ENCODE measurements around the gene CD1B.
"Not testable (repeated sequence)": the region's sequence is repeated elsewhere in the genome, so short reads cannot be mapped to it uniquely, and the experiment has no call there.

CD1B gene

DNA sequence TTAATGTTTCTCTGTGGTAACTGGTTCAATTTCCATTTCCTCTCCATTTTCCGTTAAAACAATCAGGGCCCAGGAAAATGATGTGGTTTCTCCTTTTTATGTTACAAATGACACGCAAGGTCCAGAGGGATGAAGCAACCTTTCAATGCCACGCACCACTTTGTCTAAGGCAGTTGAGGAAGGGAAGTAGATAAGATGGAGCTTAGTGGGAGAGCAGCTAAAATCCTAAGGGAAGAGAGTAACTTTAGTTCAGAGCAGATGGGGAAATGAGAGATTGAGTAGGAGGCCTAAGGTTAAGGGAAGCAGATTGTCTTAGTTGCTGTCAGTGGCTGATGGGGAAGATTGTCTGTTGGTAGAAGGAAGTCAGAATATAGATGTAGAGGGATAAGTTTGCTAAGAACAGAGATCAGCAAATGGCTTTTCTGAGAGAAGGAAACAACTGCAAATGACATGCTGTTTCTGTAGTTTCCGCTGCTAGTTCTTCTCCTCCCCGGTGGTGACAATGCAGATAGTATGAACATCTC lies 40.9 kb downstream of the CD1B start:
- no peak overlapping the region for H3K4me3 ChIP-seq (ENCODE audit: control insufficient read depth, low read depth, low read length)
- DNase-seq (ENCODE audit: low read depth): no peak
- TF ChIP-seq, protein P1, sequence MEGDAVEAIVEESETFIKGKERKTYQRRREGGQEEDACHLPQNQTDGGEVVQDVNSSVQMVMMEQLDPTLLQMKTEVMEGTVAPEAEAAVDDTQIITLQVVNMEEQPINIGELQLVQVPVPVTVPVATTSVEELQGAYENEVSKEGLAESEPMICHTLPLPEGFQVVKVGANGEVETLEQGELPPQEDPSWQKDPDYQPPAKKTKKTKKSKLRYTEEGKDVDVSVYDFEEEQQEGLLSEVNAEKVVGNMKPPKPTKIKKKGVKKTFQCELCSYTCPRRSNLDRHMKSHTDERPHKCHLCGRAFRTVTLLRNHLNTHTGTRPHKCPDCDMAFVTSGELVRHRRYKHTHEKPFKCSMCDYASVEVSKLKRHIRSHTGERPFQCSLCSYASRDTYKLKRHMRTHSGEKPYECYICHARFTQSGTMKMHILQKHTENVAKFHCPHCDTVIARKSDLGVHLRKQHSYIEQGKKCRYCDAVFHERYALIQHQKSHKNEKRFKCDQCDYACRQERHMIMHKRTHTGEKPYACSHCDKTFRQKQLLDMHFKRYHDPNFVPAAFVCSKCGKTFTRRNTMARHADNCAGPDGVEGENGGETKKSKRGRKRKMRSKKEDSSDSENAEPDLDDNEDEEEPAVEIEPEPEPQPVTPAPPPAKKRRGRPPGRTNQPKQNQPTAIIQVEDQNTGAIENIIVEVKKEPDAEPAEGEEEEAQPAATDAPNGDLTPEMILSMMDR (IDR thresholded peaks at IDR 0.05; ENCODE audit: control insufficient read depth, insufficient read depth, low read depth, low read length, missing control alignments): no peak

DNA sequence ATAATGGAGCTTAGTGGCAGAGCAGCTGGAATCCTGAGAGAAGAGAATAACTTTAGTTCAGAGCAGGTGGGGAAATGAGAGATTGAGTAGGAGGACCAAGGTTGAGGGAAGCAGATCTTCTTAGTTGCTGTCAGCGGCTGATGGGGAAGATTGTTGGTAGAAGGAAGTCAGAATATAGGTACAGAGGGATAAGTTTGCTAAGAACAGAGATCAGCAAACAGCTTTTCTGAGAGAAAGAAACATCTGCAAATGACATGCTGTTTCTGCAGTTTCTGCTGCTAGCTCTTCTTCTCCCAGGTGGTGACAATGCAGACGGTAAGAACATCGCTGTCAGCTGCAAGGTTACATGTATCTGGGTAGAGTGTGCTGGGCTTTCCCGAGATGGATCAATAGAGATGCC lies 41.5 kb downstream of the CD1B start, which contains the start of gene CD1C:
TSS of gene CD1C (plus strand) at position 113 of the 400 bp plus-strand sequence. CDS start at position 255, 142 bp downstream.
- H3K4me3 ChIP-seq (ENCODE audit: control insufficient read depth, low read depth, low read length): no peak within 1 kb of the TSS
- DNase-seq (ENCODE audit: low read depth): no peak
- TF ChIP-seq, protein P1 (IDR thresholded peaks at IDR 0.05; ENCODE audit: control insufficient read depth, insufficient read depth, low read depth, low read length, missing control alignments): no peak

DNA sequence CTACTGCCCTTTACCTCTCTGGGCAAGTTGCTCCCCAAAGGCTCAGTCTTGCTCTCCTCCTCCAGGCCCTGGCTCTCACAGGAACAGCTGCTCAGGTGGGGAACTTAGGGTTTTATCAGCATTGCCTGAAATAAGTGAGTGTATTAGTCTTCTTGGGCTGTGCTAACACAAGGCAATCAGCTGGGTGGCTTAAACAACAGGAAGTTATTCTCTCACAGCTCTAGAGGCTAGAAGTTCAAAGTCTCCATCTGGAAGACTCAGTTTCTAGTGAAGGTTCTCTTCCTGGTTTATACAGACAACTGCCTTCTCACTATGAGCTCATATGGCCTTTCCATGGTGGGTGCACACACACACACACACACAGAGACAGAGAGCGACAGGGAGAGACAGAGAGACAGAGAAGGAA lies 44.4 kb downstream of the CD1B start:
- TF ChIP-seq, protein P1 (IDR thresholded peaks at IDR 0.05; ENCODE audit: control insufficient read depth, insufficient read depth, low read depth, low read length, missing control alignments): no peak
- H3K4me3 ChIP-seq (ENCODE audit: control insufficient read depth, low read depth, low read length): no peak overlapping the region
- DNase-seq (ENCODE audit: low read depth): no peak

DNA sequence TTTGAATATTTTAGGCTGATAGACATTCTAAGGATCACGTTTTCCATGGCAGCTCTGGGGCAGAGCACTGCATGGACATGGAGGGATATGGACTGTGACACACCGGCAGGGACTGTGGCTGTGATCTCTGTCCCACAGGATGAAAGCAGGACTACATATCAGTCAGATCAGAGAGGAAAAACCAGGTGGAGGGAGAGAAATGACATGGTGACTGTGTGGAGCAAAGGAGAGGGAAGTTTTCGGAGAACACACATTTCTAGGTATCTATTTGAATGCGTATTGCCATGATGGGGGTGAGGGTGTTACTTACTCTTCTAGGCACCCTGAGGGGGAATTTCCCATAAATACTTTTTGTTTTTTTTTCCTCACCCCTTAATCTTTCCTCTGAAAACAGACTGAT lies 44.8 kb downstream of the CD1B start:
- H3K4me3 ChIP-seq (ENCODE audit: control insufficient read depth, low read depth, low read length): no peak overlapping the region
- DNase-seq (ENCODE audit: low read depth): no peak
- TF ChIP-seq, protein P1 (IDR thresholded peaks at IDR 0.05; ENCODE audit: control insufficient read depth, insufficient read depth, low read depth, low read length, missing control alignments): no peak

DNA sequence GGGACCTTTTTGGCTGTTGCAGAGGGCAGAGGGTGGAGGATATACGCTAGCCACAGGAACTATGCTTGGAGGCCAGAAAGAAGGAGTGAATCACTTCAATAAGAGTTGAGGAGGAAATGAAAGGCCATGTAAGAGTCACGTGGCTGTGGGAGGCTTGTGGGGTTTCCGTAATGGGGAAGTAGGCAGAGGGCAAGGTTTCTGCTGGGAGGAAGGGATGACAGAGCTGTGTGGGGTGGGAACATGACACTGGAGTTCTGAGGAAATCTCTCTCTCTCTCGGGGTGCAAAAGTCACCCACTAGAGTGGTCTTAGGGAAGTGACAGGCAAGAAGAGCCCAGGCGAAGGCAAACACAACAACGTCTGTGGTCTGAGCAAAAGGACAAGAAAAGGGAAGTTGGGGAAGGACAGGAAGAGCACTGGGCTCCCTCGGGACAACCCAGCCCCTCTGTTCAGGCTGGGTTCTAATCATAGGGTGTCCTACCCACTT lies 45.5 kb downstream of the CD1B start:
- DNase-seq (ENCODE audit: low read depth): no peak
- TF ChIP-seq, protein P1 (IDR thresholded peaks at IDR 0.05; ENCODE audit: control insufficient read depth, insufficient read depth, low read depth, low read length, missing control alignments): no peak
- no peak overlapping the region for H3K4me3 ChIP-seq (ENCODE audit: control insufficient read depth, low read depth, low read length)

DNA sequence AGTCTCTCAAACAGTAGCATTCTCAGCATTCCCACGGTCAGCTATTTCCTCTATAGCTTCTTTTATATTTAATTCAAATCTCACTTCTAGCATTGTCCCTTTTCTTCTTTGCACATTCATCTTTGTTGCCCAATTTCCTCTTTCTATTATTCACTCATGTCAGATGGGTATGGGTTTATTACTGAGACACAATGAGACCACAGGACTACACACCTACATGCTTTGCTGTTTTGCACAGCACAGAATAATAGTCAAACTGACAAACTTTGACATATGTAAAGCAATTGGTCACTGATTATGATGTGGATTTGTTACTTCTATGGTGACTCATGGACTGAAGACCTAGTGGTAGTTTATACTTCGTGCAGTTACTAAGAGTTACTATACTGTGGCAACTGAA lies 47.4 kb downstream of the CD1B start:
- H3K4me3 ChIP-seq (ENCODE audit: control insufficient read depth, low read depth, low read length): no peak overlapping the region
- DNase-seq (ENCODE audit: low read depth): no peak
- TF ChIP-seq, protein P1 (IDR thresholded peaks at IDR 0.05; ENCODE audit: control insufficient read depth, insufficient read depth, low read depth, low read length, missing control alignments): no peak

DNA sequence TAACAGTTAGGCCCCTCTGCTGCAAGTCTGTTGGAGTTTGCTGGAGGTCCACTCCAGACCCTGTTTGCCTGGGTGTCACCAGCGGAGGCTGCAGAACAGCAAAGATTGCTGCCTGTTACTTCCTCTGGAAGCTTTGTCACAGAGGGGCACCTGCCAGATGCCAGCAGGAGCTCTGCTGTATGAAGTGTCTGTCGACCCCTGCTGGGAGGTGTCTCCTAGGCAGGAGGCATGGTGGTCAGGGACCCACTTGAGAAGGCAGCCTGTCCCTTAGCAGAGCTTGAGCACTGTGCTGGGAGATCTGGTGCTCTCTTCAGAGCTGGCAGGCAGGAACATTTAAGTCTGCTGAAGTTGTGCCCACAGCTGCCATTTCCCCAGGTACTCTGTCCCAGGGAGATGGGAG lies 48.9 kb downstream of the CD1B start:
- H3K4me3 ChIP-seq (ENCODE audit: control insufficient read depth, low read depth, low read length); DNase-seq (ENCODE audit: low read depth): not testable (repeated sequence)
